HCT116 (cell line): Measurements from ENCODE around the gene FARP1.

Source experiments
- CTCF ChIP-seq, 3 experiments: fragments of 200-600 bp in 1 of 3; sonication (generic) in 1 of 3; IDR thresholded peaks in 2 of 3; conservative IDR thresholded peaks in 1 of 3; 2 replicates each; pipeline ENCODE4 v1.5.1; 2012 to 2017; ENCODE audit warnings: low read depth in 2 of 3, low read length in 2 of 3, antibody characterized with exemption in 1 of 3, borderline replicate concordance in 1 of 3, control low read depth in 1 of 3, mild to moderate bottlenecking in 1 of 3, mixed read lengths in 1 of 3, mixed run types in 1 of 3, moderate library complexity in 1 of 3; ENCODE audit not compliant: insufficient read depth in 1 of 3
- EZH2 ChIP-seq: fragments of 200-600 bp; sonication (generic); IDR thresholded peaks from 2 replicates; pipeline ENCODE4 v1.6.1; 2017; ENCODE audit warnings: antibody characterized with exemption, mixed run types
- POLR2A ChIP-seq: IDR thresholded peaks from 2 replicates; pipeline ENCODE4 v1.7.0; 2011; ENCODE audit warnings: borderline replicate concordance; ENCODE audit not compliant: insufficient read depth, insufficient read length; ENCODE audit errors: extremely low read depth
- TF ChIP-seq, protein P1 (sequence below): IDR thresholded peaks from 2 replicates; pipeline ENCODE4 v1.6.1; 2012

DNA sequence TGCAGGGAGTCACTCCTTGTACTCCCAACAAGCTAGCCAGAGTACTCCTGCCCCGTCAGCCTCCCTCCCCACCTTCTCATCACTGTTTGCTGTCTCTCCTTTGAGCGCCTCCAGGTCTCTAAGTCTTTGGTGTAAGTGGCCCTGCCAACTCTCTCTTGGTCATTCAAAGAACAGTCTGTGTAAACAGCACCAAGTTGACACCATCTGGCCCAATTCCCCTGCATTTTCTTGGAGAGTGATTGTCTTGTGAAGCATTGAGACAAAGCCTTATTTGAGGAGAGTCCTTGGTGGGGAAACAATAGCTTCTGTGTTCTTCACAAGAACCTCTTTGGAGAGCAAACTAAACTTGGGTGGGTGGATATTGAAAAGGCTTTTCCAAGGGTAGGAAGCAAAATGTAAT lies 148.8 kb downstream of the FARP1 start:
- TF ChIP-seq CTCF (IDR thresholded peaks at IDR 0.05 in 2 of 3, conservative IDR thresholded peaks at IDR 0.05 in 1 of 3; ENCODE audit: borderline replicate concordance in 1 of 3, insufficient read depth in 1 of 3, low read depth in 2 of 3, low read length in 2 of 3) (no peak), POLR2A (no peak), EZH2 (no peak)
- TF ChIP-seq, protein P1, sequence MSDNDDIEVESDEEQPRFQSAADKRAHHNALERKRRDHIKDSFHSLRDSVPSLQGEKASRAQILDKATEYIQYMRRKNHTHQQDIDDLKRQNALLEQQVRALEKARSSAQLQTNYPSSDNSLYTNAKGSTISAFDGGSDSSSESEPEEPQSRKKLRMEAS: no peak
